Medulla oblongata (tissue), 1 donor: ENCODE data around the gene VEZF1.
A peak's percentile ranks its signal among the peaks of the same experiment; 100 is the strongest.

Experiments used
- DNase-seq: peaks from one replicate; pipeline ENCODE4 v3.0.0-alpha.2; 2015; ENCODE audit errors: extremely low spot score

The VEZF1 gene

GRCh38 chr17:57987581-57988300 lies at the start of gene VEZF1:
Gene VEZF1 (minus strand): TSS chr17:57988254. CDS start chr17:57988111, 143 bp downstream.
- DNase-seq, result peak; percentile 75

GRCh38 chr17:58032691-58033415 lies 44.8 kb upstream of the VEZF1 start:
- no peak for DNase-seq

- no peak for DNase-seq
Observed at GRCh38 chr17:58028578-58028977, 40.5 kb upstream of the VEZF1 start.

- DNase-seq, result no peak
Observed at GRCh38 chr17:58020401-58020800, 32.3 kb upstream of the VEZF1 start.

GRCh38 chr17:58019521-58019920 lies 31.5 kb upstream of the VEZF1 start:
- DNase-seq, result no peak

GRCh38 chr17:58019039-58019438 lies 31.0 kb upstream of the VEZF1 start:
- DNase-seq, result no peak

- no peak for DNase-seq
Observed at GRCh38 chr17:58010067-58010799, 22.2 kb upstream of the VEZF1 start.

GRCh38 chr17:58007781-58008706 lies 20.0 kb upstream of the VEZF1 start:
- no peak for DNase-seq

GRCh38 chr17:58006924-58007780 lies 19.1 kb upstream of the VEZF1 start, which contains the start of gene SRSF1:
Gene SRSF1 (minus strand): TSS chr17:58007246. CDS start chr17:58007137, 109 bp downstream.
- DNase-seq, result peak; percentile 98

GRCh38 chr17:58006560-58006923 lies 18.5 kb upstream of the VEZF1 start:
- DNase-seq, result peak; percentile 80

GRCh38 chr17:58005728-58006559 lies 17.9 kb upstream of the VEZF1 start:
- DNase-seq, result no peak

GRCh38 chr17:58005031-58005727 lies 17.1 kb upstream of the VEZF1 start:
- no peak for DNase-seq

- DNase-seq, result no peak
Observed at GRCh38 chr17:58004060-58004459, 16.0 kb upstream of the VEZF1 start.

GRCh38 chr17:58002973-58003372 lies 14.9 kb upstream of the VEZF1 start:
- no peak for DNase-seq

- DNase-seq, result no peak
Observed at GRCh38 chr17:58002154-58002948, 14.3 kb upstream of the VEZF1 start.

- DNase-seq, result no peak
Observed at GRCh38 chr17:58001461-58002124, 13.5 kb upstream of the VEZF1 start.

- DNase-seq, result peak; percentile 87
Observed at GRCh38 chr17:57999496-58000017, 11.5 kb upstream of the VEZF1 start.
